Middle frontal gyrus (tissue), 1 donor: ENCODE results near the gene TAS1R3.
"Not testable (repeated sequence)": the region's sequence is repeated elsewhere in the genome, so short reads cannot be mapped to it uniquely, and the experiment has no call there.

Experiments
- DNase-seq: peaks from one replicate; pipeline ENCODE4 v3.0.0-alpha.2; 2015; ENCODE audit warnings: low spot score; ENCODE audit errors: extremely low spot score

The TAS1R3 gene

GRCh38 chr1:1353389-1354151, 22.5 kb downstream of the TAS1R3 start:
- no peak for DNase-seq

DNA sequence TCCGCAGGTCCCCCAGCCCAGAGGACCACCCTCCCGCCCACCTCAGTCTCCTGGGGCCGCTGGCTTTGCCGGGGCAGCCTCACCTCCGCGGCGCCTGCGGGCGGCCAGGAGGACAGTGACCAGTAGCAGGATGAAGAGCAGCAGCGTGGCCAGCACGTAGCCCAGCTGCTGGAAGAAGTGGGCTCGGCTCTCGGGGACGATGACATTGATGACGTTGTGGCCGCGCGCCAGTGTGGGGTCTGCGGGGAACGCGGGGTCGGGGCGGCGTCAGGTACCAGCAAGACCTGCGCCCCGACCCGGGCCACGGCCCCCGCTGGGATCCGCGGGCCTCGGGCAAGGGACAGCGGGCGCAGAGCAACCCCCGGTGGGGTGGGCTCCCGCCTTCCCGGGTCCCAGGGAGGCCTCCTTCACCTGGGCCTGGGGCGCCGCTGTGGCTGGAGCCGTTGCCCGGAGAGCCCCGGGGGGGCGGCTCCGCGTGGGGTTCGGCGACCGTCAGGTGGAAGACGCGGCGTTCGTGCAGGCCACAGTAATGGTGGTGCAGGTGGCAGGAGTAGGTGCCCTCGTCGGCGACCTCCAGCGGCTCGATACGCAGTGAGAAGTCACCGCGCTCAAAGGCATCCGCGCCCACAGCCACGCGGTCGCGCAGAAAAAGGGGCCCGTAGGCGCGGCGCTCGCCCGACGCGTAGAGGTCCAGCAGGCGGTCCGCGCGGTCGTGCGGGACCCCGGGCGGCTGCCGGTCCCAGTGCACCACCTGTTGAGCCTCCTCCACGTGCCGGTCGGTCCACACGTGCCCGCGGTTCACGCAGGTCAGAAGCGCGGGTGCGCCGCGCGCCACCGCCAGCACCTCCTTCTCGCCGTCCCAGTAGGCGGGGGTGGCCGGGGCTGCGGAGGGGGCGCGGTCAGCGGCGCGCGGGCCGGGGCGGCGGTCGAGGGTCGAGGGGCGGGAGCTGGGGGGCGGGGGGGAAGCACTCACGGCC, 23.5 kb downstream of the TAS1R3 start:
- DNase-seq, result no peak

DNA sequence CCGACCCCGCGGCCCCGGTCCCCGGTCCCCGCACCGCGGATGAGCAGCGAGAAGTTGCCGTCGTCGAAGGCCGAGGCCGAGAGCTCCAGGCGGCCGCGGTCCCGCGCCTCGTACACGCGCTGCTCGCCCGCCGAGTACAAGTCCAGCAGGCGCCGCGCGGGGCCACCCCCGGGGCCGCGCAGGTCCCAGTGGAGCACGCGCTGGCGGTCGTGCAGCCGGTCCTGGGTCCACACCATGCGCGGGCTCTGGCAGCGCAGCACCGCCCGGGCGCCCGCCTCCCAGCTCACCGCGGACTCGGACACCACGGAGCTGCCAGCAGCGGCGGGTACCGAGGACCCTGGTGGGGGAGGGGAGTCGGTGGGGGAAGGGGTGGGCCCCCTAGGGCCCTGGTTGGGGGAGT, 24.3 kb downstream of the TAS1R3 start:
- DNase-seq, result no peak

DNA sequence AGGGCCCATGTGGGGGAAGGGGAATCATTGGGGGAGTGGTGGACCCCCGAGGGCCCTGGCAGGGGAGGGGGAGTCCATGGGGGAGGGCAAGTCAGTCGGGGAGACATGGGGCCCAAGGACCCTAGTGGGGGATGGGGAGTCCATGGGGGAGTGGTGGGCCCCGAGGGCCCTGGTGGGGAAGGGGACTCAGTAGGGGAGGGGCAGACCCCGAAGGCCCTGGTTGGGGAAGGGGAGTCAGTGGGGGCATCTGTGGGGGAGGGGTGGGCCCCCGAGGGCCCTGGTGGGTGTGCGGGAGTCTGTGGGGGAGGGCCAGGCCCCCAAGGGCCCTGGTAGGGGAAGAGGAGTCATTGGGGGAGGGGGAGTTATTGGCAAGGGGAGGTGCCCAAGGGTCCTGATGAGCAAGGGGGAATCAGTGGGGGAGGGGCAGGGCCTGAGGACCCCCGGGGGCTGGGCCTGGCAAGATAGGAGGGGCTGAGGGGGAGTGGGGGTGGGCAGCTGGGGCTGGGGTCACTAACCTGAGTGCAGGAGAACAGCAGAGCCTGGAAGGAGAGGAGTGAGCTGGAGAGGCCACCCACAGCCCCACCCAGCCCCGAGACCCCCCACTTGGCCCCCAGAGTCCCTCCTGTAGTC, 25.2 kb downstream of the TAS1R3 start:
- DNase-seq, result no peak

- no peak for DNase-seq
These were observed 25.8 kb downstream of the TAS1R3 start for GRCh38 chr1:1356796-1357401.

DNA sequence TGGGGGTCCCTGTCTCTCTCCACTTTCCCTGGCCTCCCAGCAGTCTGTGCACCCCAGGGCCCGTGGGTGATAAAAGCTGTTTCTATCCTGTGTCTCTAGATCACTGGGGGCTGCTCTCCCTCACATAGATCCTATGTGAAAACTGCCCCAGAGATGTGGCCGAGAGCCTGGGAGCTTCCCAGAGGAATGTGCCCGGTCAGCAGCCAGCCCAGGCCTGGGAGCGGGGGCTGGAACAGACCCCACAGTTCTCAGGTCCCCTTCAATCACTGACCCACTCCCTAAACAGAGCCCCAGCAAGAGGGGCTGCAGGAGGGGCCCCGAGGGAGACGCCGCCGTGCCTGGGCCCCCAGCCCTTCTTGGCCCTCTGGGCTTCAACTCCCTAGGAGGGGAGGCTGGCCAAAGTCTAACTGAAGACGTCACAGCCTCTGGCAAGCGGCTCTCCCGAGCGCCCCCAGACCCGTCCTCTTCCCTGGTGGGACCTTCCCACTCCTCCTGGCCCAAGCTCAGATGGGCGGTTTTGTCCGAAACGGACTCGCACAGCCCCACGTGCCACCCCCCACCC, 26.9 kb downstream of the TAS1R3 start:
- DNase-seq, result no peak

GRCh38 chr1:1358433-1359271, 27.6 kb downstream of the TAS1R3 start, which contains the start of gene MXRA8:
MXRA8 (minus strand) TSS chr1:1358555; CDS start chr1:1358504, 51 bp downstream.
- no peak for DNase-seq

DNA sequence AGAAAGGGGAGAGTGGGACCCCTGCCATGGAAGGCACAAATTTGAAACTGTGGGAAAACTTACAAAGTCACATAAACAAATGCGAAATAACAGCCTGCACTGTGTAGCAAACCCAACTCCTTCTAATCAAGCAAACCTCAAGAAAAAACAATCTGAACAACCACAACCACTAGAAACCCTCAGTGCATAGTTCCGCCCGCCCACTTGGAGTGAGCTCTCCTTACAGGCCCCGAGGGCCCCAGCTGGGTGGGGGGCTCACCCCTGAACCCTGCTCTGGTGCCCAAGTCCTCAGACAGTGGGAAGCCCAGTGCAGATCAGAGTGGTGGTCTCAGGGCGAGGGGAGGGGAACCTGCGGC, 28.2 kb downstream of the TAS1R3 start:
- no peak for DNase-seq

- DNase-seq, result no peak
These were observed 28.8 kb downstream of the TAS1R3 start for GRCh38 chr1:1359664-1360468.

- DNase-seq, result no peak
These were observed 29.6 kb downstream of the TAS1R3 start for GRCh38 chr1:1360506-1361169.

- no peak for DNase-seq
These were observed 30.3 kb downstream of the TAS1R3 start for GRCh38 chr1:1361233-1361981.

- DNase-seq, result no peak
These were observed 30.9 kb downstream of the TAS1R3 start for GRCh38 chr1:1361982-1362423.

- no peak for DNase-seq
These were observed 33.2 kb downstream of the TAS1R3 start for GRCh38 chr1:1364266-1364665.

DNA sequence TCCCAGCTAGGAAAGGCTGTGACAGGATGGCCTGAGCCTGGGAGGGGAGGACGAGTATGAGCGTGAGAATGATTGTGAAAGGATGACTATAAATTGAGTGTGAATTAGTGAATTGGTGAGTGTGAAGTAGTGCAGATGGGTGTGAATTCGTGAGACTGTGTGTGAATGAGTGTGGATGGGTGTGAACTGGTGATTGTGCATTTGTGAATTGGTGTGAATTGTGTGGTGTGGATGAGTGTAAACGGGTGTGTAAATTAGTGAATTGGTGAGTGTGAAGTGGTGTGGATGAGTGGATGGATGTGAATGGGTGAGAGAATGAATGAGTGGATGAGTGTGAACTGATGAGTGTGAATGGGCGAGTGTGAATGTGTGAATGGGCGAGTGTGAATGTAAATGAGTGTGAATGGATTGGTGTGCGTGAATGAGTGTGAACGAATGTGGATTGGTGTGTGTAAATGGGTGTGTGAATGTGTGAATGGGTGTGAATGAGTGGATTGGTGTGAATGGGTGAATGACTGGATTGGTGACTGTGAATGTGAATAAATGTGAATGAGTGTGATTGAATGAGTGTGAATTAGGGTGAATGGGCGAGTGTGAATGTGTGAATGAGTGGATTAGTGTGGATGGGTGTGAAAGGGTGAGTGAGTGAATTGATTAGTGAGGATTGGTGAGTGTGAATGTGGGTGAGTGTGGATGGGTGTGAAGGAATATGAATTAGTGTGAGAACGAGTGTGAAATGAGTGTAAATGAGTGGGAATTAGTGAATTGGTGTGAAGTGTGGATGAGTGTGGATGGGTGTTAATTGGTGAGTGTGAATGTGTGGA, 35.0 kb downstream of the TAS1R3 start:
- DNase-seq, result no peak

DNA sequence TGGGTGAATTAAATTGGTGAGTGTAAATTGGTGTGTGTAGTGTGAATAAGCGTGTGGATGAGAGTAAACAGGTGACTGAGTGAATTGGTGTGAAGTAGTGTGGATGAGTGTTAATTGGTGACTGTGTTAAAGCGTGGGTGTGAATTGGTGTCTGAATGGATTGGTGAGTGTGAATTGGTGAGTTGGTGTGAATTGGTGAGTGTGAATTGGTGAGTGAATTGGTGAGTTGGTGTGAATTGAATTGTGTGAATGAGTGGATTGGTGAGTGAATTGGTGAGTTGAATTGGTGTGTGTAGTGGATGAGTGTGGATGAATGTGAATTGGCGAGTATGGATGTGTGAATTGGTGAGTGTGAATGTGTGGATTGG, 35.6 kb downstream of the TAS1R3 start:
- DNase-seq, result no peak

DNA sequence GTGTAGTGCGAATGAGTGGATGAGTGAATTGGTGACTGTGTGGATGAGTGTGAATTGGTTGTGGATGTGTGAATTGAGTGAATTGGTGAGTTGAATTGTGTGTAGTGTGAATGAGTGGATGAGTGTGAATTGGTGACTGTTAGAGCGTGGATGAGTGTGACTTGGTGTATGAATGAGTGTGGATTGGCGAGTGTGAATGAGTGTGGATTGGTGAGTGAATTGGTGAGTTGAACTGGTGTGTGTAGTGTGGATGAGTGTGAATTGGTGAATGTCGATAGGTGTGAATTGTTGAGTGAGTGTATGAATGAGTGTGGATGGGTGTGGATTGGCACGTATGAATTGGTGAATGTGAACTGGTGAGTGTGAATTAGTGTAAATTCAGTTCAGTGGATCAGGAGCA, 36.2 kb downstream of the TAS1R3 start:
- no peak for DNase-seq

GRCh38 chr1:1370094-1370493, 39.0 kb downstream of the TAS1R3 start:
- not testable (repeated sequence) for DNase-seq
